HL-60 (cell line): ENCODE results near the gene EXOSC5.

Experiments used
- CTCF ChIP-seq: IDR thresholded peaks from one replicate; pipeline ENCODE4 v1.5.1; 2011; ENCODE audit warnings: low read length, control low read depth, inconsistent platforms; ENCODE audit not compliant: insufficient read depth
- GABPA ChIP-seq: IDR thresholded peaks from 2 replicates; pipeline ENCODE4 v1.6.1; 2012; ENCODE audit warnings: low read depth
- POLR2AphosphoS5 ChIP-seq: IDR thresholded peaks from 2 replicates; pipeline ENCODE4 v1.6.1; 2012; ENCODE audit warnings: low read depth
- REST ChIP-seq: IDR thresholded peaks from 2 replicates; pipeline ENCODE4 v1.6.1; 2012; ENCODE audit warnings: low read depth; ENCODE audit not compliant: insufficient replicate concordance
- SPI1 ChIP-seq: IDR thresholded peaks from 2 replicates; pipeline ENCODE4 v1.6.1; 2012; ENCODE audit warnings: low read depth, mild to moderate bottlenecking, borderline replicate concordance

- TF ChIP-seq POLR2AphosphoS5 (no peak), CTCF (no peak), GABPA (no peak), REST (no peak), SPI1 (no peak)
Measured at GRCh38 chr19:41373993-41374392, 23.2 kb downstream of the EXOSC5 start.
